IgD-negative memory B cell (primary cell): ENCODE data around the gene ZFYVE19. TPM values are rescaled to one million over a fixed set of nuclear protein-coding genes. Genes with fewer than 3 reads are reported as not detected.

Source experiments
- H3K27ac Mint-ChIP-seq, 3 donors: one replicate each; pipeline ENCODE4 v1.8.0; 2020 to 2022; ENCODE audit warnings: mild to moderate bottlenecking in 3 of 3, mixed read lengths in 3 of 3, moderate library complexity in 1 of 3
- H3K27me3 Mint-ChIP-seq: one replicate; pipeline ENCODE4 v1.8.0; 2021; ENCODE audit warnings: mixed read lengths
- H3K36me3 Mint-ChIP-seq: one replicate; pipeline ENCODE4 v1.8.0; 2020; ENCODE audit warnings: mild to moderate bottlenecking, mixed read lengths
- H3K4me1 Mint-ChIP-seq, 3 donors: one replicate each; pipeline ENCODE4 v1.8.0; 2020 to 2022; ENCODE audit warnings: mixed read lengths in 3 of 3, mild to moderate bottlenecking in 1 of 3
- H3K4me3 Mint-ChIP-seq, 4 donors: one replicate each; pipeline ENCODE4 v1.8.0; 2020 to 2022; ENCODE audit warnings: mild to moderate bottlenecking in 4 of 4, mixed read lengths in 4 of 4, moderate library complexity in 3 of 4
- H3K9me3 Mint-ChIP-seq, 3 donors: one replicate each; pipeline ENCODE4 v1.8.0; 2020 to 2021; ENCODE audit warnings: mixed read lengths in 3 of 3, mild to moderate bottlenecking in 1 of 3
- polyA plus RNA-seq: library from polyadenylated mRNA; unstranded; fragments of 300-500 nt; fragmentation: Illumina TruSeq; gene quantifications from one replicate; pipeline ENCODE4 v1.2.3, GENCODE V29; 2021

Gene ZFYVE19
- polyA plus RNA-seq: 16.0 TPM

GRCh38 chr15:40807028-40807887, at the start of gene ZFYVE19, which contains the start of gene DNAJC17:
TSS of gene ZFYVE19 (plus strand) at chr15:40807089. CDS start at chr15:40807590, 501 bp downstream.
TSS of gene DNAJC17 (minus strand) at chr15:40807473. CDS start at chr15:40807446, 27 bp downstream.
- Mint-ChIP-seq H3K27me3 (no peaks in the 10 kb centered on the region), H3K4me3 (peak within 1 kb of the TSS; percentile 92 to 99 (median 98)), H3K9me3 (no peaks in the 10 kb centered on the region), H3K4me1 (peaks cover 15 to 20% (median 17%) of the 10 kb centered on the region in 3 donors), H3K27ac (peak within 1 kb of the TSS; percentile 85 to 97 (median 90)), H3K36me3 (peaks cover 2% of the 10 kb centered on the region)

- H3K9me3 Mint-ChIP-seq: no peaks in the 10 kb centered on the region
- H3K4me3 Mint-ChIP-seq: peak overlapping the region in 1 of 4 donors; percentile 78
- peaks cover 2% of the 10 kb centered on the region for H3K27me3 Mint-ChIP-seq
- H3K27ac Mint-ChIP-seq: no peak overlapping the region
- H3K4me1 Mint-ChIP-seq: peaks cover 7 to 13% (median 8%) of the 10 kb centered on the region in 3 donors
- no peaks in the 10 kb centered on the region for H3K36me3 Mint-ChIP-seq
Observed at GRCh38 chr15:40759961-40760360, 46.9 kb upstream of the ZFYVE19 start.

GRCh38 chr15:40762919-40763800, 43.7 kb upstream of the ZFYVE19 start:
- Mint-ChIP-seq H3K36me3 (no peaks in the 10 kb centered on the region), H3K4me1 (peaks cover 9 to 14% (median 11%) of the 10 kb centered on the region in 3 donors), H3K9me3 (no peaks in the 10 kb centered on the region), H3K27me3 (peaks cover 2% of the 10 kb centered on the region), H3K4me3 (peak overlapping the region; percentile 81 to 96 (median 90)), H3K27ac (peak overlapping the region in 2 of 3 donors; percentile 59 to 80)

GRCh38 chr15:40763801-40764628, 42.9 kb upstream of the ZFYVE19 start, which contains the start of gene GCHFR:
TSS of gene GCHFR (plus strand) at chr15:40764068. CDS start at chr15:40764181, 113 bp downstream.
- Mint-ChIP-seq H3K36me3 (no peaks in the 10 kb centered on the region), H3K27ac (peak within 1 kb of the TSS; percentile 2 to 80 (median 73)), H3K4me3 (peak within 1 kb of the TSS; percentile 81 to 96 (median 90)), H3K4me1 (peaks cover 14 to 21% (median 16%) of the 10 kb centered on the region in 3 donors), H3K9me3 (no peaks in the 10 kb centered on the region), H3K27me3 (peaks cover 2% of the 10 kb centered on the region)

- peaks cover 2% of the 10 kb centered on the region for H3K27me3 Mint-ChIP-seq
- H3K4me3 Mint-ChIP-seq: peak overlapping the region; percentile 81 to 96 (median 90)
- H3K27ac Mint-ChIP-seq: peak overlapping the region; percentile 2 to 73 (median 62)
- peaks cover 18 to 27% (median 22%) of the 10 kb centered on the region in 3 donors for H3K4me1 Mint-ChIP-seq
- no peaks in the 10 kb centered on the region for H3K9me3 Mint-ChIP-seq
- H3K36me3 Mint-ChIP-seq: no peaks in the 10 kb centered on the region
Observed at GRCh38 chr15:40764629-40765103, 42.2 kb upstream of the ZFYVE19 start.

GRCh38 chr15:40766194-40766815, 40.6 kb upstream of the ZFYVE19 start:
- peaks cover 2% of the 10 kb centered on the region for H3K27me3 Mint-ChIP-seq
- H3K9me3 Mint-ChIP-seq: no peaks in the 10 kb centered on the region
- H3K27ac Mint-ChIP-seq: peak overlapping the region in 1 of 3 donors; percentile 23
- H3K4me1 Mint-ChIP-seq: peaks cover 23 to 33% (median 28%) of the 10 kb centered on the region in 3 donors
- H3K4me3 Mint-ChIP-seq: peak overlapping the region in 3 of 4 donors; percentile 17 to 81 (median 80)
- H3K36me3 Mint-ChIP-seq: no peaks in the 10 kb centered on the region

GRCh38 chr15:40766906-40767837, 39.7 kb upstream of the ZFYVE19 start:
- peaks cover 23 to 33% (median 28%) of the 10 kb centered on the region in 3 donors for H3K4me1 Mint-ChIP-seq
- H3K4me3 Mint-ChIP-seq: no peak overlapping the region
- H3K36me3 Mint-ChIP-seq: no peaks in the 10 kb centered on the region
- no peaks in the 10 kb centered on the region for H3K9me3 Mint-ChIP-seq
- peaks cover 2% of the 10 kb centered on the region for H3K27me3 Mint-ChIP-seq
- H3K27ac Mint-ChIP-seq: peak overlapping the region in 1 of 3 donors; percentile 23

GRCh38 chr15:40767838-40768500, 38.9 kb upstream of the ZFYVE19 start:
- Mint-ChIP-seq H3K9me3 (no peaks in the 10 kb centered on the region), H3K4me1 (peaks cover 23 to 33% (median 27%) of the 10 kb centered on the region in 3 donors), H3K36me3 (no peaks in the 10 kb centered on the region), H3K27ac (peak overlapping the region in 1 of 3 donors; percentile 90), H3K27me3 (peaks cover 2% of the 10 kb centered on the region), H3K4me3 (no peak overlapping the region)

- H3K27me3 Mint-ChIP-seq: no peaks in the 10 kb centered on the region
- H3K27ac Mint-ChIP-seq: peak overlapping the region in 2 of 3 donors; percentile 90 to 91
- peaks cover 23 to 30% (median 25%) of the 10 kb centered on the region in 3 donors for H3K4me1 Mint-ChIP-seq
Observed at GRCh38 chr15:40768521-40769273, 38.2 kb upstream of the ZFYVE19 start.

GRCh38 chr15:40769274-40770146, 37.4 kb upstream of the ZFYVE19 start, which contains the start of gene C15orf62:
TSS of gene C15orf62 (plus strand) at chr15:40769980. CDS start at chr15:40770496, 516 bp downstream.
- peaks cover 21 to 30% (median 25%) of the 10 kb centered on the region in 3 donors for H3K4me1 Mint-ChIP-seq
- peak within 1 kb of the TSS; percentile 87 to 91 (median 90) for H3K27ac Mint-ChIP-seq
- H3K9me3 Mint-ChIP-seq: no peaks in the 10 kb centered on the region
- no peaks in the 10 kb centered on the region for H3K27me3 Mint-ChIP-seq
- H3K36me3 Mint-ChIP-seq: no peaks in the 10 kb centered on the region
- peak within 1 kb of the TSS; percentile 55 to 88 (median 76) for H3K4me3 Mint-ChIP-seq

More at GRCh38 chr15:40768521-40769273, 38.2 kb upstream of the ZFYVE19 start:
- H3K36me3 Mint-ChIP-seq: no peaks in the 10 kb centered on the region
- peak overlapping the region; percentile 21 to 88 (median 76) for H3K4me3 Mint-ChIP-seq
- no peaks in the 10 kb centered on the region for H3K9me3 Mint-ChIP-seq
